B cell (primary cell): ENCODE data around the gene FOXL1.

Source experiments
- CTCF ChIP-seq: fragments of 200-600 bp; IDR thresholded peaks from one replicate; pipeline ENCODE4 v1.8.0; 2022; ENCODE audit warnings: antibody characterized with exemption, mild to moderate bottlenecking
- EZH2 ChIP-seq: IDR thresholded peaks from 2 replicates; pipeline ENCODE4 v1.6.1; 2012; ENCODE audit warnings: borderline replicate concordance, low read depth, mild to moderate bottlenecking, moderate library complexity, low read length; ENCODE audit not compliant: insufficient read depth, poor library complexity, severe bottlenecking

- no peak for TF ChIP-seq CTCF
- TF ChIP-seq EZH2, result no peak
Measured at GRCh38 chr16:86587487-86587886, 9.1 kb downstream of the FOXL1 start.
